K562 (cell line): Measurements from ENCODE around the gene VPS13D. TPM values are rescaled to one million over a fixed set of nuclear protein-coding genes. Genes with fewer than 3 reads are reported as not detected.

Experiments
- ESRRA ChIP-seq: fragments of 450-650 bp; IDR thresholded peaks from 2 replicates; pipeline ENCODE4 v1.6.1; 2014; ENCODE audit warnings: low read depth, mild to moderate bottlenecking, moderate library complexity, borderline replicate concordance
- FOXK1 ChIP-seq: sonication (generic); formaldehyde crosslinking; IDR thresholded peaks from 2 replicates; pipeline ENCODE4 v1.8.0; 2022; ENCODE audit warnings: missing genetic modification reagents, mild to moderate bottlenecking, borderline replicate concordance
- GMEB1 ChIP-seq: fragments of 250-450 bp; sonication (Bioruptor Pico); IDR thresholded peaks from 2 replicates; pipeline ENCODE4 v1.4.0; 2020; ENCODE audit warnings: mild to moderate bottlenecking
- HDAC2 ChIP-seq: fragments of 450-650 bp; IDR thresholded peaks from 2 replicates; pipeline ENCODE4 v1.6.1; 2016; ENCODE audit warnings: mild to moderate bottlenecking
- HNRNPK ChIP-seq: fragments of 200-400 bp; formaldehyde crosslinking; IDR thresholded peaks from one replicate; pipeline ENCODE4 v1.6.1; 2018; ENCODE audit warnings: mild to moderate bottlenecking, low read depth, low read length; ENCODE audit not compliant: poor library complexity, severe bottlenecking
- IRF2 ChIP-seq: sonication (generic); formaldehyde crosslinking; IDR thresholded peaks from 2 replicates; pipeline ENCODE4 v1.8.1; 2022; ENCODE audit warnings: mild to moderate bottlenecking, missing genetic modification reagents
- MCM5 ChIP-seq: fragments of 450-650 bp; IDR thresholded peaks from 2 replicates; pipeline ENCODE4 v1.6.1; 2016; ENCODE audit warnings: low read depth
- NFIC ChIP-seq: fragments of 450-650 bp; IDR thresholded peaks from 2 replicates; pipeline ENCODE4 v1.6.1; 2017; ENCODE audit warnings: mild to moderate bottlenecking, inconsistent platforms
- NR2F6 ChIP-seq: fragments of 450-650 bp; formaldehyde crosslinking; IDR thresholded peaks from 2 replicates; pipeline ENCODE4 v1.4.0; 2020; ENCODE audit warnings: mild to moderate bottlenecking
- NRF1 ChIP-seq, 2 experiments: fragments of 450-650 bp; IDR thresholded peaks in 1 of 2; conservative IDR thresholded peaks in 1 of 2; 2 replicates each; pipeline ENCODE4 v1.6.1; 2014; ENCODE audit warnings: mild to moderate bottlenecking in 2 of 2
- PRDM10 ChIP-seq: fragments of 450-650 bp; IDR thresholded peaks from 2 replicates; pipeline ENCODE4 v1.6.1; 2018; ENCODE audit not compliant: partially characterized antibody
- RBFOX2 ChIP-seq: fragments of 200-400 bp; formaldehyde crosslinking; IDR thresholded peaks from 2 replicates; pipeline ENCODE4 v1.6.1; 2017; ENCODE audit warnings: low read depth, mild to moderate bottlenecking, low read length, moderate library complexity
- SMAD3 ChIP-seq: fragments of 450-650 bp; formaldehyde crosslinking; conservative IDR thresholded peaks from 2 replicates; pipeline ENCODE4 v1.4.0; 2020; ENCODE audit warnings: mild to moderate bottlenecking
- SOX6 ChIP-seq: fragments of 450-650 bp; IDR thresholded peaks from 2 replicates; pipeline ENCODE4 v1.6.1; 2014; ENCODE audit warnings: mild to moderate bottlenecking
- TCF7 ChIP-seq: sonication (generic); IDR thresholded peaks from 2 replicates; pipeline ENCODE4 v1.6.1; 2016; ENCODE audit warnings: antibody characterized with exemption, borderline replicate concordance
- TGIF2 ChIP-seq: sonication (generic); formaldehyde crosslinking; IDR thresholded peaks from 2 replicates; pipeline ENCODE4 v1.8.1; 2022; ENCODE audit warnings: mild to moderate bottlenecking, missing genetic modification reagents, moderate library complexity
- XRCC4 ChIP-seq: IDR thresholded peaks from one replicate; pipeline ENCODE4 v1.6.1; 2011; ENCODE audit not compliant: insufficient read depth, insufficient read length; ENCODE audit errors: extremely low read depth
- ZNF124 ChIP-seq: sonication (generic); formaldehyde crosslinking; IDR thresholded peaks from 2 replicates; pipeline ENCODE4 v1.8.1; 2022; ENCODE audit warnings: missing genetic modification reagents
- ZNF143 ChIP-seq: sonication (generic); formaldehyde crosslinking; IDR thresholded peaks from 2 replicates; pipeline ENCODE4 v1.9.0; 2022; ENCODE audit warnings: mild to moderate bottlenecking, missing genetic modification reagents
- ZNF217 ChIP-seq: sonication (generic); formaldehyde crosslinking; IDR thresholded peaks from 2 replicates; pipeline ENCODE4 v1.8.0; 2022; ENCODE audit warnings: mild to moderate bottlenecking, missing genetic modification reagents
- ZNF511 ChIP-seq: sonication (generic); formaldehyde crosslinking; IDR thresholded peaks from 2 replicates; pipeline ENCODE4 v1.8.0; 2022; ENCODE audit warnings: mild to moderate bottlenecking, missing genetic modification reagents
- polyA plus RNA-seq, 8 experiments: library from polyadenylated mRNA; depleted of rRNA in 4 of 8; stranded (reverse) in 5 of 8; unstranded in 3 of 8; fragments of >200 nt; fragmentation: Nextera tagmentation in 2 of 8; fragmentation: Illumina TruSeq in 1 of 8; extraction: Ambion mirVana in 2 of 8; extraction: Trizol in 1 of 8; gene quantifications; 2 replicates each; pipeline versions ENCODE4 v1.2.1 to v1.2.3, GENCODE V29; 2011 to 2014; ENCODE audit warnings: inconsistent platforms in 1 of 8, missing spikeins in 1 of 8
- total RNA-seq, 7 experiments: library from RNA; depleted of rRNA in 6 of 7; stranded (reverse); fragments of >200 nt in 6 of 7; fragmentation: Illumina TruSeq in 2 of 7; extraction: Trizol in 2 of 7; gene quantifications; 2 replicates each; pipeline versions ENCODE4 v1.2.1 to v1.2.3, GENCODE V29; 2011 to 2021; ENCODE audit warnings: low replicate concordance in 1 of 7

Gene VPS13D
- total and polyA plus RNA-seq, 9 of the 15 experiments (the other 6 are each of a cell fraction or from before 2014, with no cell fraction given) = 6.1 to 51.5 (median 38.5) TPM

- TF ChIP-seq ZNF124 (no peak), HDAC2 (no peak), NFIC (no peak), RBFOX2 (peak; percentile 74), IRF2 (no peak), SOX6 (peak; percentile 13; the same call in 1 of the 2 replicates), NRF1 (conservative IDR thresholded peaks at IDR 0.05 in 1 of 2, IDR thresholded peaks at IDR 0.05 in 1 of 2) (peak in 1 of 2 experiments; percentile 79; a peak in 2 of 4 replicates), PRDM10 (no peak), GMEB1 (CRISPR knock-in tag) (peak; percentile 81), HNRNPK (no peak), ESRRA (peak; percentile 53; the same call in 1 of the 2 replicates), ZNF511 (CRISPR knock-in tag) (no peak), ZNF217 (CRISPR knock-in tag) (no peak), NR2F6 (CRISPR knock-in tag) (0 out of 2 replicates have a peak, but pooled peaks have one; percentile 50), SMAD3 (0 out of 2 replicates have a peak, but pooled peaks have one; percentile 25), XRCC4 (no peak), TCF7 (peak; percentile 86; the same call in 1 of the 2 replicates), MCM5 (no peak), FOXK1 (CRISPR knock-in tag) (peak; percentile 35; the same call in 1 of the 2 replicates), TGIF2 (no peak), ZNF143 (CRISPR knock-in tag) (no peak)
Measured at GRCh38 chr1:12229835-12230548, at the start of gene VPS13D (continued).
